NCI-H345 treated with DMSO at 0.1 percent for 48 hours (cell line): ENCODE results near the gene FBN1.

Source experiments
- DNase-seq: peaks from one replicate; lab custom pipeline; 2025; ENCODE audit not compliant: unreplicated experiment; lab: John Stamatoyannopoulos, UW

Gene FBN1

DNA sequence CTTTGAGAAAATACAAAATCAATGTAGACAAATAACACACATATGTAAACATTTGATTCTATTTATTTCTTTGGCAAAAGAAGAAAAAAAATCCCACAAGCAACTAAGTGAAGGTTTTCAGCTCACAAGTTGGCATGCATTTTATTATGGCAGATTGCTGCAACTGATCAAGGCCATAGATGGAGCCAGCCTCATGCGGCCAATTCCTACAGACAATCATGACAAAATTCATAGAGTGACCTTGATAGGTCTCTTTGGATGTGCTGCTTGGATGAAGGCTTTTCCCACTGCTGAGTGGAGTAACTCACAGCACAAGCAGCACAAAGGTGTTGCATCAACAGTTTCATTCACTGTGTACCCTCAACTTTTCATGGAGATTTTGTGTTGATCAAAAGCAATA, 22.1 kb downstream of the FBN1 start:
- DNase-seq, result no peak

DNA sequence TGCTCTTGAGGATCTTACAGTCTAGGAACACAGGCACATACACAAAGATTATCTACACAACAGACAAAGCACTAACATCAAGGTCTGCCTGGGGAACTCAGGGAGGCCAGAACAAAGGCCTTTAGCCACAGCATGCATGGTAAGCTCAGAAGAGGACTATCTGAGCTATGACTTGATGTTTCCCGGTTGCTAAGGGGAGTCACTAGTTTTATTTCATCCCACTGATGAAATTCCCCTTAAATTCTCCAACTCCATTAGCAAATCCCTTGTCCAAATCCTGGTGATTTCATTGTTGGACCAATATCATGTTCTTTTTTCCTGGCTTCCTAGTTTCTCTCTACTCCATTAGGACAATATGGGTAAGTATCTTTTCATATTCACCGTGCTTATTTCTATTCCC, 23.3 kb downstream of the FBN1 start:
- DNase-seq, result no peak

DNA sequence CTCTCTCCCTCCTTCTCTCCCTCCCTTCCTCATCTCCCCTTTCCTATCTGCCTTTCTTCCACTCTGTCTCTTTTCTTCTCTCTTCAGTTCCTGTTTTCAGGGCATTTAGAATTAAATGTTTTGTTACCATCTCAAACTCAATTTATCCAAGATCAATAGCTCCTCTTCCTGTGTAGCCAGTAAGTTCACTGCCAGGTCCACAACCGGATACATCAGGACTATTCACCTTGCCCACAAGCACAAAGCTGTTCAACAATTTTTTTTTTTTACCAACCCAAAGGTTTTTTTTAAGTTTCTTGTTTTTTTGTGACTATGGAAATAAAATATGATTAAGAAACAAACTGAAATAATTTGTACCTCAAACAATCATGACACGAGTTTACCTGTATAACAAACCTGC, 26.1 kb downstream of the FBN1 start:
- no peak for DNase-seq

DNA sequence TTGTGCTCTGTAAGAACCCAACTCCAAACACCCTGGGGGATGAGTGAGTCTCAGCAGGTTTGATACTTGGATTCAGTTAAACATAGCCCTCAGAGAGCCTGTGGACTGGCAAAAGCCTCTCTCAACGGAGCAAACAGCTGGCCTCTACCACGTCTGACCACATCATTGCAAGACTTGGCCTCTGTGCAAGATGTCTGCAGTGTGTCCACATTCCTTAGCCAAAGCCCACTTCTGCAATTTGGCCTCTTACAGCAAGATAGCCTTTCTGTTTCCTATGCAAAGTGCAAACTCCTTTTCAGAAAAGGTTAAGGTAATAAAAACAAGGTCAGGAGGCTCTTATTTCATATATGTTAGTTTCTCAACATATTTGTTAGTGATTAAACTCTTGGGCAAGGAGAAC, 27.9 kb downstream of the FBN1 start:
- no peak for DNase-seq

DNA sequence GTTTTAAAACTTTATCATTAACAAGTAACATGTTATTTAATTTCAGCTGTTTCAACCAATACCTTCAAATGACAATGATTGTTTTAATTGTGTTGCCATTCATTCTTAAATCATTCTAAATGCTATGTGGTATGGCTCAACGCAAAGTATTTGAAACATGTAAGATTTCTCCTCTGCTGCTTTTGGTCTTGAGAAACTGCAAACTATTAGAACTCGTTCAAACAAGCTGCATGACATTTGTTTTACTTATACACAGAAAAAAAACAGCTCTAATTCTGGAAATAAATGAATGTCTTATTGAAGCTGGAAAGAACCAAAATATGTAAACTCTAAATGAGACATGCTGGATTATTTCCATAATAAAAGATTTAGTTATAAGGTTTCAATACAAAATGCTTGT, 29.3 kb downstream of the FBN1 start:
- no peak for DNase-seq

DNA sequence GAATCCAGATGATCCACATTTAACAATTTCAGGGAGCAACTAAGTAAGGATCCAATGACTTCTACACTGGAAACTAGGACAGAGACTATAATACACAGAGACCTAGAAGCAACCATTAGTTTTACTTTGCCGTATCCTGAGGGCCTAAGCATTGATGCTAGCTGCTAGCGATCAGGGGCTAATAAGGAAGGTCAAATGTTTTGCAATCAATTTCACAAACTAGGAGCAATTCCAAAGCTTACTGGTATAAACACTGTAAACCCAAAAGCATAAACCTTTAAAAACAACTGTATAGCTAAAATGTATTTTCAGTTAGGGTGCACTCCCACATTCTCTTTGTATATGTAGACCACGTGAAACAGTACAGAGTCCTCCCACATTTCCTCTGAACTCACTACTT, 31.5 kb downstream of the FBN1 start:
- no peak for DNase-seq

DNA sequence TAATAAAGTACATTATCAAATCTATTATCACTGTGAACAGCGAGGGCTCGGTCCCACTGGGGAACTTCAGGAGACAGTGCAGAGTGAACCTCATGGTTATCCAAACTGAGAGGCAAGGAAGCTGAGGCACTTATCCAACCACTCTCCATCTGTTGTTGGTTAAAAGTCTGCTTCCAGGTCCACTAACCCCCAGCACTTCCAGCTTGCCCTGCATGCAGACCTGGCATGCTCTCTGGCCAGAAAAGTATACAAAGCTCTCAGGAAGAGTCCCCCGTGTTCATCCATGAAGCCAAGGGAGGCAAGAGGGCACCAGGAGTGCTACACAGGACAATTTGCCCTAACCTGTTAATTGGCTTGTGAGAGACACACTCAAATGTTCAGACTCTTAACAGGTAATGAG, 36.0 kb downstream of the FBN1 start:
- no peak for DNase-seq

DNA sequence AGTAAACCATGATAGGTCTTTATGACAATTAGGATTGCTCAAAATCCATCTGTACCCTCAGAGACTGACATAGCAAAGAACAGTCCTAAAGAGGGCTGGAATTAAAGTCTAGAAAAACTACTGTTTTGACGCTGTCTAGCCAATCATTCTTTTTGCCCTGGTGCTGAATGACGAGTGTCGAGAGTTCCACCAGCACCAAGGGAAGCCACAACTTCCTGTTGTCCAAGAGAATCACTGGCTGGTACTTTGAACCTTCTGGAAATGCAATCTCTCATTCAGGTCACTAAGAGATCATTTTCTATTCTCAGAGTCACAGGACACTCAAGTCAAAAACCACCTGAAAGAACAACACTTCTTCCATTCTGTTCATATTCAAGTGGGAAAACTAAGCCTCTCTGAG, 37.7 kb downstream of the FBN1 start:
- no peak for DNase-seq

DNA sequence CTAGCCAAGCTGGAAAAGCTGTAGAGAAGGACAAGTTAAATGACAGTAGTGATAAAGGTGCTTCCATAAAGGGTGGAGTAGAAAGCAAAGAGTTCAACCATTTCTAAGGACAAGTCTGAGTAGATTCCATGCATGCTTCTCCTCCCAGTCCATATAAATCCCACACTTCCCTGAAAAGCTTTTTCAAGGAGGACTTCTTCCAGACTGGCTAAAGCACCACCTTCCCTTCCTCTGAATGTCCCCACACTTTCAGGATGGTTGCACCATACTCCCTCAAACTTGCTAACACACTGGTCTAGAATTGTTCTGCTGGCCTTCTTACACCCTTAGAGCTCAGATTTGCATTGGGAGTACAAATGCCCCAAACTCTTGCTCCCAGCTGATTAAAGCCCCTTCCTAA, 40.9 kb downstream of the FBN1 start:
- DNase-seq, result no peak

DNA sequence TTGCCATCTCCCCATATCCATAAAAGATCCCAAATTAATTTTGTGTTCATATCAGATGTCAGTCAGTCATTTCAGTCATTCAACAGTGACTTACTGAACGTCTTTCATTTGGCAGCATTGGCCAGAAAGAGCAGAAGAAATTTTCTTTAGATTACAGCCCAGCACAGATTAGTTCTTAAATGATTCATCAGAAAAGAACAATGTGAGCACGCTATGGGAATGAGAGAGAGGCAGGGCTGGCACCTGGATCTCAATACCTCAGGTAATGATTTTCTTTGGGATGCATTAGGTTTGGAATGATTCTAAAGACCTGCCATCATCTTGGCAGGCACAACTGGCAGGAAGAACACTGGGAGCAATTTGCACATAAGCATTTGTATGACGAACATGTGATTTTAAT, 41.6 kb downstream of the FBN1 start:
- no peak for DNase-seq

DNA sequence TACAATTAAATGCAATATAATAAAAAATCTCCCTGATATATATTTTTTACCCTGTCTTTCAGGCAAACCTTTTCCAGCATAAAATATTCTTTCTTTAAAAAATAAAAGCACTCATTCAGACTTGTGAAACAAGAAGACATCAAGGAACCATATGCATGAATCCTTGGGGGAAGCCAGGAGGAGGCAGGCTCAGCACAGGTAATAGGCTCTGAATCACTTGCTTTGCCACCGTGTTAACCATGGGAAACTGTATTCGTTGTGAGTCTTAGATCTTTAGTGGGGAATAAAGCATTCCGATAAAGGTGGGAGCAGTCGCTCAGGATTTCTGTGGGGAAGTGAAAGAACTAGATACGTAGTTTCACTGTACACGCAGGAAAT, 42.4 kb downstream of the FBN1 start:
- no peak for DNase-seq

DNA sequence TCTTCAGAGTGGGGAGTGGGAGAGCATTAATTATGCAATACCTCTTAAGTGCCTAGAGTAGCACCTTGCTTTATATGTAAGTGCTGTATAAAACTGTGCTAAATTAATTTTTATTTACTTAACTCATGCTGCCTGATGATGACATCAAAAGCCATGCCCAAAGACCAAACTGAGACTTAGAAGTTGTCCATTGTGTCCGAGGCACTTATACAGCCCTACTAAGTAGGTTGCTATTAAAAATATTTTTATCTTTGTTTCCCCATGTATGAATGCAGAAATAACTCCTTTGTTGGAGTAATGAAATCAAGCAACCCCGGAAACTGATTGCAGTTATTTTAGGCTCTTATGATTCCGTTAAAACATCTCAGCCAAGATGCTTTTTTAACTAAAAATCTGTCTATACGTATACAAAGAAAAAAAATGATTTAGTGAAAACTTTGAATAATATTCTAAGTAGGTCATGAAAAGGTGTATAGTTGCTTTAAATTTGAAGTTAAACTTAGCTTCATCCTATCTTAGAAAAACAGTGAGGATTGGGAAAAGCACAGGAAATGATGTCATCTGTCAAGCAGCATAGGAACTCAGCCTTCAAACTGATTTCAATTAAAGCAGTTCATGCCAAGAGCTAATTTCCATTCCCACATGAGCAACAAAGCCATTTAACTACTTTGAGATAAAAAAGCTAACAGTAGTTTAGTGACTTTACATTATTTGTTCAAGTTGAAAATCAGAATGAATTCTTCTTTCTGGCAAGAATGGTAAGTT, 43.0 kb downstream of the FBN1 start:
- no peak for DNase-seq

DNA sequence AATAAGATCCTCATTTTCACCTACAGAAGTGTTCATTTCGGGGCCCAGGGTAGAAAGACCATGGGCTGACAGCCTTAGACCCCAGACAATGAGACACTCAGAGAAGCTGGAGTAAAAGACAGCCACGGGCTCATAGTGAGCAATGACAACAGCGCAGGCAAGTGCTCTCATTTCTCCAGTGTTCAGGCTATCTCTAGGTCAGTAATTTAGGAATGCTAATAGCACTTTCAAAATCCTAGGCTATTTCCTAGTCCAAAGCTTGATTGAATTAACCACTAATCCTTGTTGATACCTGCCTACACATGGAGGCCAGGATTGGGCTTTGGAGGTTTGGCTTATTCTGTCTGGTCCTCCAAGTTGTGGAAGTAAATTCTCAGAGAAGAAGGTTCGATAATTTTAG, 44.4 kb downstream of the FBN1 start:
- DNase-seq, result no peak

DNA sequence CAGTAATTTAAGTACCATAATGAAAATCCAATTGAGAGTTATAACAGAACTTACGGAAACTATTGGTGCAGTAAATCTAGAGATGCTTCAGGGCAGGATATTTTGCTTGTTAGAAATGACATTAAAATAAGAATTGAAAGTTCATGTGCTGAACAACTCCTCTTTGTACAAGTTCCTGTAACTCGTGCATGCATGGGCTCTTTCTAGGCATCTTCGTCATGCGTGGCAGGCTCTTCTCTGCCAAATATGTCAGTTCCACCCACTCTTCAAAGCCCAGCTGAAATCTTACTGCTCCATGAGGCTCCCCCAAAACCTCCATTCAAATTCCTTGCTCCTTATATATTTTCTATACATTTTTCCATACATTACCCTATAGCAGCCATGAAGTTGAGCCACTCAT, 48.7 kb downstream of the FBN1 start:
- no peak for DNase-seq

DNA sequence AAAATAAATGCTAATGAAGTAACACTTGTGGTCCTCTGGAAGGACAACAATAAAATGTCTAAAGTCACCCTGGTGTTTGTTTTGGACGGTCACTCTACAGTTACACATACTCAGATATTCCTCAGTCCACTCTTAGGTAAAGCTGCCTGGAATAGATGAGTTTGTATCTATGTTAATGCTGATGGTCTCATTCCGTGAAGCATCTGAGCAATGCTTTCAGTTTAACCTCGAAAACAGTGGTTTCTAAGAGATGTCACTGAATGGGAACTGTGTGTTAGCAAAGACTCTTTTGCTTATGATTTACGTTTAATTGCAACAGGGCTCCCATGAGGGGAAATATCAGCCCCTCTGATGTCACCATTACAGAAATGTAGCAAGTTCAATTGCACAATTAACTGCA, 49.1 kb downstream of the FBN1 start:
- DNase-seq, result no peak

DNA sequence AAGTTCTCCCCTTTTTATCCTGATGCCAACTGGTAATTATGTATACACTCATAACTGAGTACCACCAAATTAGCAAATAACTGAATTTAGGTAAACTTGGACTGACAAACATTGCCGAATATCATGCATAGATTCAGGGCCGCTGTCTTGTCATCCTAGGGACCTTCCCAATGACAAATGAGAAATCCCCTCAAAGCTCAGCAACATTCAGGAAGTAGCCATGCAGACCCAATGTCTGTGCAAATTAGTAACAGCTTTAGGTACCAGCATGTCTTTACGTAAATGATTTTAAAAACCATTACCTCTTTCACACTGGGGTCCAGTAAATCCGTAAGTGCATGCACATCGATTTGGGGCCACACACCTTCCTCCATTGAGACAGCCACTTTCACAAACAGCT, 49.5 kb downstream of the FBN1 start:
- DNase-seq, result no peak

DNA sequence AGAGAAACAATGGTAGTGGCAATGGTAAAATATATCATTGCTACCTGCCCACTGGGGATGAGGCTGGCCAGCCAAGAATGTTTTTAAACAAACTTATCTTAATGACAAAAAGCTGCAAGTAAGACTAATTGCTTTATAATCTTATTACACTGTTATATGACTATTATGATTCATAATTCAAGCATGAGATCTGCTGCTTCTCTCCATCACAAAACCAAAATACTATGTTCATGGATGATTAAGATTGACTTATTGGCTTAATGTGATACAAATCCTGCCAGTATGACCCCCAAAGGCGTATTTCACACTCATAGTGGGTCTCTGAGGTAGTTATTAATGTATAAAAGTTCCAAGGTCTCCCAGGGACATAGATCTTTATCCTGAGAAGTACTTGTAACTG, 52.6 kb downstream of the FBN1 start:
- no peak for DNase-seq

DNA sequence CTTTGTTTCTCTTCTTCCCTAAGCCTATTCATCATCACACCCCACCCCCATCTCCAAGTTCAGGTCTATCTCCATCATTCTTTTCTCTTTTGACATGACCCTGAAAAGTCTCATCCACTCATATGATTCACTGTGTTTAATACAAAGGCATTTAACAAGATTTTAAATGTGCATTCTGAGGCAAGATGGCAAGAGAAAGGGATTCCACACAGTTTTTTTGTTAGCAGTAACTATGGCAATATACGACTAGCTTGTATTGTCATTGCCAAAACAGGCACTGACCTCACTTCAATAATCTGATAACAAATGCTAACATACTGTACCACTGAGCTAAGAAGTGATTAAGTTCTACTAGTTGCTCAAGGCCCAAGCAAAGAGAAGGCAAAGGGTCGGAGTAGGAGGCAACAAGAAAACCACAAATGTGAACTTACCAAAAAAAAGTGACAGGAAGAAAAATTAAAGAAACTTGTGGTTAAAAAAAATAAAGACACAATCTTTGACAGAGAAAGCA, 53.2 kb downstream of the FBN1 start:
- no peak for DNase-seq

DNA sequence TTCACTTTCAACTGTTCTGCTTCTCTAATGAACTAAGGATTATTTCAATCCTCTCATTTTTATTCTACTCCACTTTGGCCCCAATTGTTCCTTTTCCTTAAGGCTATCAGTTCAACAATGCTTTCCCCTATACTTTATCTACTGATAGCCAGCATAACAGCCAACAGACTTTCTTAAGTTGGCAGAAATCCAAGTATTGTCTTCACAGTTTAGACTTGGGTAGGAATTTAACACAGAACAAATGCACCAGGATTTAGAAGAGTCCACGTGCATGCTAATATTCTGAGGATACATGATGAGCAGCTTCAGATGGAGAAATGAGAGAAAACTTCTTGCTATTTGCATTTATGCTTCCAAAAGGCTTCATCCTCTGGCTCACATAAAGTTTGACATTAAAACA, 54.8 kb downstream of the FBN1 start:
- DNase-seq, result peak; percentile 1

DNA sequence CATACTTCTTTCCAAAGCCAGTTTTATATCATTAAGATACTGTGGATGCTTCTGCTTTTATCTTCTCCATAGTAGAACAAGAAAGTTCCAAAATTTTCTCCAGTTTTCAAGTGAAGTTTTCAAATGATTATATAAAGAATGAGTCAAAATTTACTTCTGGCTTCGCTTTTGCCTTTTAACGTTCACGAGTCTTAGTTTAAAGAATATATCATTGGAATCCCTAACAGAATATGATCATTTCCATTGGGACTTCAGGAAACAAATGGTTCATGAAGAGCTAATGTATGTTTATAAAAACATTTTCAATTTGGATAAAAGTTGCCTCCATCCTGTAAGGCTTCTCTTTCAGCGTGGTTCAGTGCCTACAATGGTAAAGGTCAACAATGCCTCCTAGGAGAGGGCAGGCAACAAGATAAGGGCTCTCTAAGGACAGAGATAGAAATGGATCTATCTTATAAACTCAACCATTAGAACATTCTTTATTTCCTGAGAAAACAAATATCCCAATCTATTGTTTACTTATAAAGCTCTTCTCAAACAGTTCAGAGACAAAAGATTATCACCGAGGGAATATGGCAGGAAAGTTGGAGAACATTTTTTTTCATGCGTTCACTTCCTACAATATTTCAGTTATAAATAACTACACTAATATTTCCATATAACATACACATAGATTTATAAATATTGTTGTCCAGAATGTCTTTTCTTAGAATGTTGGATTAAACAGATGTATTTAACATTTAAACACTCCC, 60.5 kb downstream of the FBN1 start:
- no peak for DNase-seq

DNA sequence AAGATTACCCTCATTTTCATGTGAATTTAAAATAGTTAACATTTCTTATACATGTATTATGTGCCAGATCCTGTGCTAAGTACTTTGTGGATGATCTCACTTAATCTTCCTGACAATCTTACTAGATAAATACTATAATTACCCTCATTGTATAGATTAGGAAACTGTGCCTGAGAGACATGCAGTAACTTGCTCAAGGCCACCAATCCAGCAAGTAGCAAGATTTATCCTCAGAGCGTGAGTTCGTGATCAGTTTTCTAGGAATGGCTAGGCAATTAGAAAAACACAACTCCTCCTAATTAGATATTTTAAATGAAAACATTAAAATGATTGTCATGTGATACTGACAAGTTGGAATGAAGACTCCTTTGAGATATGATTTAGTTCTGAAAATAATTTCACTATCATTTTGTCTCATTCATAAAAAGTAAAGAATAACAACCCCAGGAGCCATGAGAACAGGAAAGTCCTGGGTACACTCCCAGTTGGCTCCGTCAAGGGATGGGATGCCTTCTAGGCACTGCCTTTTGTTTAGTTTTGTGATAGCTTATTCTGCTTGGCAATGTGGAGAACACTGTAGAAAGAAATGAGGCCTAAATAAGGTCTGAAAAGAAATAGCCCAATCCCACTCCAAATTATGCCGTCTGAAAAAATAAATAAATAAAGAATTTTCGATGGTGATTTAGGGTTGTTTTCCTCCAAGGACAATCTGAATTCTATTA, 61.3 kb downstream of the FBN1 start:
- DNase-seq, result no peak
